ENCODE measurements around the gene TM7SF2.

Gene TM7SF2

GRCh38 chr11:65150509-65151299 lies 39.0 kb downstream of the TM7SF2 start:
- DNase-seq (ENCODE audit: low read depth in 1 of 2, low spot score in 1 of 2), result no peak

GRCh38 chr11:65151331-65151899 lies 39.7 kb downstream of the TM7SF2 start:
- DNase-seq (ENCODE audit: low read depth in 1 of 2, low spot score in 1 of 2), result no peak

- no peak for DNase-seq (ENCODE audit: low read depth in 1 of 2, low spot score in 1 of 2)
These were observed 40.5 kb downstream of the TM7SF2 start for GRCh38 chr11:65152122-65152521.

GRCh38 chr11:65156256-65156655 lies 44.6 kb downstream of the TM7SF2 start:
- no peak for DNase-seq (ENCODE audit: low read depth in 1 of 2, low spot score in 1 of 2)

GRCh38 chr11:65156926-65157325 lies 45.3 kb downstream of the TM7SF2 start:
- no peak for DNase-seq (ENCODE audit: low read depth in 1 of 2, low spot score in 1 of 2)

- no peak for DNase-seq (ENCODE audit: low read depth in 1 of 2, low spot score in 1 of 2)
These were observed 45.7 kb downstream of the TM7SF2 start for GRCh38 chr11:65157336-65157735.

GRCh38 chr11:65159012-65159411 lies 47.3 kb downstream of the TM7SF2 start:
- no peak for DNase-seq (ENCODE audit: low read depth in 1 of 2, low spot score in 1 of 2)

GRCh38 chr11:65160643-65161042 lies 49.0 kb downstream of the TM7SF2 start:
- no peak for DNase-seq (ENCODE audit: low read depth in 1 of 2, low spot score in 1 of 2)

- DNase-seq (ENCODE audit: low read depth in 1 of 2, low spot score in 1 of 2), result no peak
These were observed 52.0 kb downstream of the TM7SF2 start for GRCh38 chr11:65163684-65164083.
